HG03521 (cell line): ENCODE results near the gene ARHGAP33.

Experiments
- ATAC-seq: cut with Tn5 transposase; IDR thresholded peaks from one replicate; pipeline ENCODE4 v1.9.1; 2021; ENCODE audit warnings: mild to moderate bottlenecking, moderate library complexity; ENCODE audit not compliant: unreplicated experiment

The ARHGAP33 gene

GRCh38 chr19:35775298-35776101 lies at the start of gene ARHGAP33:
Gene ARHGAP33, plus strand, starts transcription at chr19:35775564. Its CDS starts 95 bp downstream, at chr19:35775659.
- ATAC-seq: peak; percentile 93

- no peak for ATAC-seq
These were observed 48.1 kb upstream of the ARHGAP33 start for GRCh38 chr19:35727053-35727955.

GRCh38 chr19:35727956-35728706 lies 47.2 kb upstream of the ARHGAP33 start:
- ATAC-seq: no peak

- no peak for ATAC-seq
These were observed 46.3 kb upstream of the ARHGAP33 start for GRCh38 chr19:35729021-35729420.

- ATAC-seq: no peak
These were observed 45.6 kb upstream of the ARHGAP33 start for GRCh38 chr19:35729763-35730162.

- ATAC-seq: no peak
These were observed 45.0 kb upstream of the ARHGAP33 start for GRCh38 chr19:35730326-35730725.

- no peak for ATAC-seq
These were observed 44.0 kb upstream of the ARHGAP33 start for GRCh38 chr19:35731353-35731752.

- no peak for ATAC-seq
These were observed 43.5 kb upstream of the ARHGAP33 start for GRCh38 chr19:35731779-35732405.

- no peak for ATAC-seq
These were observed 42.7 kb upstream of the ARHGAP33 start for GRCh38 chr19:35732540-35733179.

- ATAC-seq: no peak
These were observed 41.9 kb upstream of the ARHGAP33 start for GRCh38 chr19:35733180-35734125.

GRCh38 chr19:35734273-35734672 lies 41.1 kb upstream of the ARHGAP33 start:
- ATAC-seq: no peak

GRCh38 chr19:35734889-35735288 lies 40.5 kb upstream of the ARHGAP33 start:
- no peak for ATAC-seq

GRCh38 chr19:35736913-35737886 lies 38.2 kb upstream of the ARHGAP33 start:
- no peak for ATAC-seq

GRCh38 chr19:35738021-35738886 lies 37.1 kb upstream of the ARHGAP33 start:
- no peak for ATAC-seq

GRCh38 chr19:35738887-35739229 lies 36.5 kb upstream of the ARHGAP33 start:
- no peak for ATAC-seq

- ATAC-seq: no peak
These were observed 35.9 kb upstream of the ARHGAP33 start for GRCh38 chr19:35739275-35740107.
